GM19240 (cell line): Measurements from ENCODE around the gene FGD5.

ENCODE experiments used
- DNase-seq: peaks from one replicate; pipeline ENCODE4 v3.0.0; 2011; ENCODE audit warnings: low spot score; ENCODE audit not compliant: insufficient read length

FGD5 gene

DNA sequence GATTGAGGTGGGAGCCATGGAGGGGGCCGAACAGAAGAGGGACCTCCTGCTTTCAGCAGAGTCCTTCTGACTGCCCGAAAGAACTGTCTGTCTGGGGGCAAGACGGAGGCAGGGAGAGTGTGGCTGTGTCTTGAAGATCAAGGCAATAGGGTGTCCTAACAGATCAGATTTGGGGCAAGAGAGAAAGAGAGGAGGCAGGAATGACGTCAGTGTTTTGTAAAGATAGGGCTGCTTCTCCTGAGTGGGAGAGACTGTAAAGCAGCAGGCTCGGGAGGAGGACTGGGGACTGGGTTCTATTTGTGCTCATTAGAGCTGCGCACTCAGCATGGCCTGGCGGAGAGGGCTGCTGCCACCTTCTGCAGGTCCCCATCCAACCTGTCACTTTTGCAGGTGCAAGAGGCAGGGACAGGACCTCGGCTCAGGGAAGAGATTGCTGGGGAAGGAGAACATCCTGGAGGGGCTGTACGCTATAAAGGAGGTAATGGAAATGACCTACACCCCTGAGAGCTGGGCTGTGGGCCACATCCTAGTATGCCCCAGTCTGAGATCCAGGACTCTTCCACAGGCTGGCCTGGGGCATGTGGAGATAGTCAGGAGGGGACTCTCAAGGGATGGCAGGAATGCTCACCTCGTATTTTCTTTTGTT, 29.0 kb upstream of the FGD5 start:
- no peak for DNase-seq

DNA sequence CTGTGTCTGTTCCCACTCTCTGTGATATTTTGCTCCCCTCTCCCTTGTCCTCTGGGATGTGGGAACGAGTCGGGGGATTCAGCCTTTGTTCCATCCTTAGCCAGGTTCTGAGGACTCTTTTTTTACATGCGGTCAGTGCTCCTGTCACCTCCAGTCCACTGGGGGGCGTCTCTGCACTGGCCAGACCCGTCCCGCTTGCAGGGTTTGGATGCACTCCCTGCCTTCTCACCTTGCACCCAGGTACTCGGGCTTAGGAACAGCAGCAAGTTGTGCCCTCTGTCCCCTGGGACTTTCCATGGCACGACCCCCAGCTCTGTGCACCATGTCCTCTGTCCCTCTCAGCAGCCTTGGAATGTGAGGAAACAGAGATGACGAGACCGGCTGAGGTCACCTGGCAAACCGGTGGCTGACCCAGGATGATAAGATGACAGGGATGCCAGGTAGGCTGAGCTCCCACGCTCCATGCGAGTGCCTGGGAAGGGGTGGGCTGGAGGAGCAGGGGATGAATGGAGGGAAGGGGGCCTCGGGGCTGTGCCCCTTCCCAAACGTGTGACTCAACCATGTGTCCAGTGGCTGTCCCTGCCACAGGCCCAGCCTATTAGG, 27.3 kb upstream of the FGD5 start:
- peak; percentile 38 for DNase-seq

DNA sequence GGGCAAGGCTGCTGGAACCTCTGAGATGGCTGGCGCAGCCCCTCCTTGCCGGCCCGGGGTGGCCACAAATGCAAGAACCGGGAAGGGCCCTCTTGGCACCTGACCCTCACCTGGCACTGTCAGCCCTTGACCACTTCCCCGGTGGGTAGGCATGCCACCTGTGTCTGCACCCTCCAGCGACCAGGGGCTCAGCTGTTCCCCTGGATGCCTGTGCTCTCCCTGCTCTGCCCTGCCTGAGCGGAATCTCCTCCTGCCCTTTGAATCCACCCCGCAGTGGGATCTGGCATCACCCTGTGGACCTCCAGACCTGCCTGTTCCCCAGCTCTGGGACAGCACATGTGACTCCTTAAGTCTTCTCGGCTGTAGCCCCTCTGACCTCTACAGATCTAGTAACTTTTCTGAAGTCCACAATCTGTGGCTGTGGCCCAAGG, 26.1 kb upstream of the FGD5 start:
- no peak for DNase-seq

DNA sequence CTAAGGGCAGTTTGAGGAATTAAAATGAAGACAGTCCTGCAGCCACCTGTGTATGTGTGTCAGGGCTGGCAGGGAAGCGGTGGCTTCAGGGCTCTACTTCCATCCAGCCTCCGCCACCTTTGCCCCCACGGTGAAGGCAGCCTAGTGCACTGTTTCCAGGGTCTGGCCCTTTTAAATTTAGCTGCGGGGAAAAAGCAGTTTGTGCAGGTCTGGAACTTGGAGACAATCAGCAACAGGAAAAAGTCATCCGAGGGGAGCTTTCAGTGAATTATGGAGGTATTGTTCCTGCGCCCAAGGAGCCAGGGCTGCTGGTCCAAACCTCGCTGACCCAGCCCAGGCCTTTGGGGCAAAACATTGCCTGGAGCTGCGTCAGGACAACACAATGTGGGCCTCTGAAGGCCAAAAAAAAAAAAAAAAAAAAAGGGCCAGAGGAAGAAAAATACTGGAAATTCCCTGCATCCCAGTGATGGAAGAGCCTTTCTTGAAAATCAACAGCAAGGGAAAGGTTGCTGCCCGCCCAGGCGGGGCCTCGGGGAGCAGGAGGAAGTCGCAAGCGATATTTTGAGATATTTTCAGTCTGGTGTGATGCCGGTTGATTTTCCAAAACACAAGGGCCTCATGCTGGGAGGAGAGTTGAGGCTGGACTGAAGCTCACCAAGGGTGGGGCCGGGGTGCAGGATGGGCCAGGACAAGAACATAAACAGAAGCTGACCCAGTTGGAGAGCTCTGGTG, 25.5 kb upstream of the FGD5 start:
- DNase-seq: no peak

DNA sequence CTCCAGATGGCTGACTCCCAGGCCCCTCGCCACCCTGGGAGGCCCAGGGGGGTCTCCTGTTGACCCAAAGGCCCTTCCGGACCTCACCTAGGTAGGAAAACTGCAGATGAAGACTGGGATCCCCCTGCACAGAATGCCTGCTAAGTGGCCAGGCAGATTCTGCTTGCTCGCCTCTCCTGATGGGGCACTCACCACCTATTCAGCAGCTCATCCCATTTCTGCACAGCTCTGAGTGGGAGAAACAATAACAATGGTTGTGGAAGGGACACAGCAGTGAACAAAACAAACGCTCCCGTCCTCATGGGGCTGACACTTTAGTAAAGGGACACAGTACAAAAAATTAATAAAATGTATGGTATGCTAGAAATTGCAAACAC, 24.9 kb upstream of the FGD5 start:
- no peak for DNase-seq

DNA sequence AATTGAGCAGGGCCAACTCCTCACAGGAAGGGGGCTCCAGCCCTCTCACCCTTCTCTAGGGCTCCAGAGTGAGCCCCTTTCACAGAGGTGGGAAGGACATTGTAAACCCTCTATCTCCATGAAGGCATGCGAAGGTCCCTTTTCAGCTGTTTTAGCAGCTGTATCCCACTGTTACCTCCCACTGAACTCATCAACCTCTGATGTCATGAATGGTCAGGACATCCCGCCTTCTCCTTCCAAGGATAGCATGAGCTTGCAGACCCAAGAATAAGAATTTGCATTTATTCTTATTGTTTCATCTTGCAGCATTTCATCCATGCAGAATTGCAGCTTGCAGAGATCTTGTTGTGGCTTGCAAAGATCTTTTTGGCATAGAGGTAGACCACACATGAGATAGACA, 24.3 kb upstream of the FGD5 start:
- DNase-seq: no peak

DNA sequence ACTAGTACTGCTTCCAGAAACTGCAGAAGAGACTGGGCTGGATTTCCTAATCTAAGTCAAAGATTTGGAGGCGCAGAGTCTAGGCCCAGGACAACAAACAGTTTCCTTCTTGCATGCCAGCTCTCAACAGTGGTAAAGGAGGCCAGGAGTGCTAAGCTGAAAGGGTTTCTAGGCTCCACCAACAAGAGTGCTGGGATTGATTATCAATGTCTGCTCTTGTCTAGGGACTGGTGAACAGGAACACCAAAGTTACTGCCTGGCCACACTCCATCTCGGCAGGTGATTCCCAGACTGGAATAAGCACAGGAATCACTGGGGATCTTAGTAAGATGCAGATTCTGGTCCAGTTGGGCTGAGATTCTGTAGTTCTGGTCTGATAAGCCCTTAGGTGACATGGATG, 22.8 kb upstream of the FGD5 start:
- DNase-seq: no peak

DNA sequence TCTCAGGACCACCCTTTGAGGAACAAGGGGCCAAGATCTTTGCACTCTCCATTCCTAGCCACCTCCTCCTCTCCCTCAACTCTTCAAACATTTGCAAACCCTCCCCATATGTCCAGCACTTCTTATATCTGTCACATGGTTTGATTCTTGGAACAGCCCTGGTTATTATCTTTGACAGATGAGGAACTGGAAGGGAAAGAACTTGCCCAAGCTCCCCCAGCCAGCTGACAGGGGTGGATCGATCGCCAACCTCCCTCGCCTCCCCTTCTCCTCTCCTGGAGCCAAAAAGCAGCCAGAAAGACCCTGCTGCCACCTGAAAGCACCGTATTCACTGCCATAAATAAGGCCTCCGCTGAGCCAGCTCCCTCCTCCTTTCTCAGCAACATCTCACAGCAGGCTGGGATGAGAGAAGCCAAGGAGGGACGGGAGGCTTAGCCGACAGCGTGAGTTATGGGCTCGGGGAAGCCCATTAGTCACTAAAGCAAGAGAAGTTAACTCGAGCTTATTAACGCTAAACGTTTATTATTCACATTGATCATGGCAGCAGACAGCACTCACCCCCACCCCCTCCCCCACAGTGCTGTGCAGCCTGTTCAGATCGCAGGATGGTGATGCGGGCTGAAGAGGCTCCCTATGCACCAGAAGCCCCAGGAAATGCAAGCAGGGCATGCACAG, 22.2 kb upstream of the FGD5 start:
- DNase-seq: no peak

DNA sequence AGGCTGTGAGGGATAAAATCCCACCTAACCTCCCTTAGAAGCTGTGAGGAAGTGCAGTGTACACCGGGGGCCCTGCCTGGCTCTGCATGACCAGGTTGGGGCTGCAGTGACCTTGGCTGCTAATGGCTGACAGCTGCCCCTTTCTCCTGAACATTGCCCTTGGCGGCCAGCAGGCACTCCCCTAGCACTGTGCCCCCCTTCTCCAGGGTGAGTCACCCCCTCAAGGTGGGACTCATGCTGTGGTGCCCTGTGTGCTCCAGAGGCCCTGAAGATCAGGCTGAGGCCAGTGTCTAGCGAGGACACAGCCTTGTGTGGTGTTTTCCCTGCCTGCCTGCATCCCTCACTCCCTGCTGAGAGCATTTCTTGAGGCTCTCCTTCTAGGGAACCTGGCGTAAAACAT, 21.0 kb upstream of the FGD5 start:
- no peak for DNase-seq

DNA sequence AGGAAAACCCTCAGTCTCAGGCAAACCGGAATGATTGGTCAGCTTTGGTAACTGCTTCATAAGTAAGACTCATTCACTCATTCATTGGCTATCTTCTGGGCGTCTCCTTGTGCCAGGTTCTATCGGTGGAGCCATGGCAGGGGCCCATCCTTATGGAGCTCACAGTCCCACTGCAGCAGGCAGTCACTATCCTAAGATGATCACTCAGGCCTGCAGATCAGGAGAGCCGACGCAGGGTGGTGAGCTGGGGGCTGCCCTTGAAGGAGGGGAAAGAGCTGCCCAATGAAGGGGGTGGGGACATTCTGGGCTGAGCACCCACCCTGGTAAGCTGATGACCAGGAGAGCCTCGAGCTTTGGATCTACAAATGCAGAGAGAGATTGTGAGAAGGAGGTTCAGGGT, 20.5 kb upstream of the FGD5 start:
- no peak for DNase-seq

DNA sequence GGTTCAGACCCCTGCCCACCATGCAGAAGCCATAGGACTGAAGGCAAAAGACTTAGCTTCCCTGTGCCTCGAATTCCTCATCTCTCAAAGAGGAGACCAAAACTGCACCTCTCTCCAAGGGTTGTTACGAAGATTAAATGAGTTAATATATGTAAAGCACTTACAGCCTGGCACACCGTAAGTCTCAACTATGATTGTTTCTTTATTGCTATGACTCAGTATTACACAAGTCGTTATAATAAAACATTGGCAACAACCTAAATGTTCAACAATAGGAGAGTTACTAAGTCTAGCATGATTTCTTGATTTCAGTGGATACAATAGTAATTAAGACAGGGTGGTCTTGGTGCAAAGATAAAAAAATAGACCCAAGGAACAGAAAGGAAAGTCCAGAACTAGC, 19.6 kb upstream of the FGD5 start:
- no peak for DNase-seq

DNA sequence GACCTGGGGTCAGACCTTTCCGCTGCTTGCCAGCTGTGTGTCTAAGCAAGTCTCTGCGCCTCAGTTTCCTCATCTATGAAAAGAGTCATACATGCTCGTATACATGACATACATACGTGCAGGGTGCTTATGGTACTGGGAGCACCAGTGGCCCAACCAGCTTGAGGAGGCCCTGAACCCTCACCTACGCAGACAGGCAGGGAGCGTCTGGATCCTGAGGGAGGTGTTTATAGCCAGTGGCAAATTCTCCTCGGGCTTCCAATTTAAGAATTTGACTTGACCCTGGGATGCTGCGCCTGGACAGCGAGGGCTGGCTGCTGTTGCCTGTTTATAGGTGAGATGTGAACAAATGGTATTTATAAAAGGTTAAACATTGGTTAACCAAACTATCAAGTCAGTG, 17.7 kb upstream of the FGD5 start:
- DNase-seq: no peak

DNA sequence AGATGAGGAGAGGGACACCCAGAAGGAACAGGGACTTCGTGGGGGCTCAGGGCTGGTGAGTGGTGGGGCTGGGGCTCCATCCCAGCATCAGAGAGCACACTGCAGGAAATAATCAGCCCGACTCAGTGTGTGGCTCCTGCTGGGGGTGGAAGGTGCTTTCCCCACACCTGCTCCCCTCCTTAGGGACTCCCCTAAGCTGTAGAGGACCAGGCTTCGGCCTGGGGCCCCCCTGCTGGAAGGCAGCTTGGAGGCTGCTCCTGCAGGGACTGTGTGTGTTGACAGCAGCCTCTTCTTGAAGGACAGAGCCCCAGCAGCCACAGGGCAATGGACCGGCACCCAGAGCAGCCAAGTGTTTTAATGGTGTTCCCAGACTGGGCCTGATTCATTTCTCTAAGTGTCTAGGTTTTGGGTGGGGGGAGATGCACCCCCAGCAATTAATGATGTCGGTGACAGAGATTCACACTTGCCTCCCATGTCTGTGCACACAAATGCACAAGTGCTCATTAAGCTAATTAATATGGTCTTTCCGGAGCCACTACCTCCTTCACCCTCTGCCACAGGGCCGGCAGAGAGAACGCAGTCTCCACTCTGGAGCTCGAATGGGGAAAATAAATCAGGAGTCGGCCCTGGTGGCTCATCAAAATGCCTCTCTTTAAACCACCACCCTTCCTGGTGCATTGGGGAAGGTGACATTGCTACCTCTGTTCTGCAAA, 16.9 kb upstream of the FGD5 start:
- no peak for DNase-seq

DNA sequence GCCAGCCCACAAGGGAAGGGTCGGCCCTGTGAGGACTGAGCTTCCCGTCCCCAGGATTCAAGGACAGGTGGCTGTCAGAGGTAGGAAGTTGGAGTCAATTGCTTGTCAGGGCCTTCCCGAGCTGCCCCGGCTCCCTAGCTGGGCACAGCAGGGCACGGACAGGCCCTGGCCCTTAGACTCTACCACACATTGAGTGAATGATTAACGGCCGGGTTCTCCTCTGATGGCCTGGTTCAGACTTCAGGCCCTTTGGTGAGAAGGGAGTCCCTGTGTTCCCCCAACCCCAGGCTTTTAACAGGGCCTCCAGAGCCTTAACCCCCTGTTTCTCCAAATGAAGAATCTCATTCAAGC, 16.4 kb upstream of the FGD5 start:
- no peak for DNase-seq

DNA sequence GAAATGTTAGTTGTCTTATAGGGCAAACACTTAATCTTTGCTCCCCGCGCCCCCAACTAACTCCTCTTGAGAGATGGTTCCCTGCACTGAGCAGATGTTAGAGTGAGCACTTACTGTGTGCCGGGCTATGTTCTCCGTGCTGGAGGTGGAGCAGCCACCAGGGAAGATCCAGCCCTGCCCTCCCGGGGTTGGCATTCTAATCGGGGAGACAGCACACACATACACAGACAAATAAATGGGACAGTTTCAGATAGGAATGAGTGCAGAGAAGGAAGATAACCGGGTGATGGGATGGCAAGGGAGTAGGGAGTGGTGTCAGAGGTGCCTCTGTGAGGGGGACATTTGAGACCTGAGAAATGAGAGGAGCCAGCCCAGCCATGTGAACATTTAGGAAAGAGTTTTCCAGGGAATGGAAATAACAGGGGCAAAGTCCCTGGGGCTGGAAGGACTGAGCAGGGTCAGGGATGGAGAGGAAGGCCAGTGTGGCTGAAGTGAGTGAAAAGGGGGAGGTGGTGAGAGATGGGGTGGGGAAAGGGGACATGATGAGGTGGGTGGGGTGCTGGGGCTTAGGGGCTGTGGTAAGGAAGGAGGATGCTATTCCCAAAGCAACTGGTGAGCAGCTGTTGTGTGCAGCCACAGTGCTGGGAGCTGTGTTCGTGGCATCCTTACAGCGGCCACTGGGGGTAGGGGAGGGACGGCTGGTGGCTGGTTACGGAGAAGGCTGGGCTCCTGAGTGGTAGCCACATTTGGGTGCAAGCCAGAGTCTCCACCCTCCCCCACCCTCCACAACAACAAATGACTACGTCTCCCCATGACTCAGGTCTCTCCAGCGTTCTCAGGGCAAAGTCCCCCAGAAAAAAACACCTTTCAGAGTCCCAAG, 15.4 kb upstream of the FGD5 start:
- DNase-seq: no peak

DNA sequence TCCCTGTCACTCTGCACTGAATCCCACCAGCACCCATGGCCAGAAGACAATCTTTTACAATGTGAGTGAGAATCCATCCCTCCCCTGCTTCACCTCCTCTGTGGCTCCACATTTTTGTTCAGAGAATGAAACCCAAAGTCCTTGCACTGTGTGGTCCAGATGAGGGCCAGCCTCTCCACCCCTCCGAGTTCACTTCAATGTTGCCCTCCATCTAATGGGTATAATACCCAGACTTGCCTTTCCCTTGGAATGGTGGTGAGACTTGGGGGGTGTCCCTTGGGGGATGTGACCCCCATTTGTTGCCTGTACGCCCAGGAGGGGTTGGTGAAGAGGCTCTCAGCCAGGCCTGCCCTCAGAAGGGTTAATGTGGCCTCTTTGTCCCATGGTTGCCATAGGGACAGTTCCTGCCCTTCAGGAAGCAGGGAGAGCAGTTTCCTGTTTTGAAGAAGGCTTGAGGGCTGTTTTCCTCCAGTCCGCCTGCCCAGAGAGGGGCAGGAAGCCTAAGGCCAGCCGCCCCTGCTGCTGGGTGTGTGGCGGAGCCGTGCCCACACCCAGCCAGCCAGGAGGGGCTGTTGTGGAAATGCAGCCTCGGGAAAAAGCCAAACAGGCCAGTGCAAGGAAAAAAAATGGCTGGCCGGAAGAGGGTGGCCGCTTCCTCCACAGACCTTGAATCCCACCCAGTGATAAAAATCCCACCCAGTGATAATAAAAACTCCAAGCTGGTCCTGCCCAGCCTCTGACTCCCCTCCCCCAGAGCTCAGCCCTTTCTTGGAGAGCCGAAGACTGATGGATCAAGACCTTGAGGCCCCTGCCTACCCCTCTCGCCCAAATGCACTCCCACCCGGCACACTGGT, 14.6 kb upstream of the FGD5 start:
- no peak for DNase-seq

DNA sequence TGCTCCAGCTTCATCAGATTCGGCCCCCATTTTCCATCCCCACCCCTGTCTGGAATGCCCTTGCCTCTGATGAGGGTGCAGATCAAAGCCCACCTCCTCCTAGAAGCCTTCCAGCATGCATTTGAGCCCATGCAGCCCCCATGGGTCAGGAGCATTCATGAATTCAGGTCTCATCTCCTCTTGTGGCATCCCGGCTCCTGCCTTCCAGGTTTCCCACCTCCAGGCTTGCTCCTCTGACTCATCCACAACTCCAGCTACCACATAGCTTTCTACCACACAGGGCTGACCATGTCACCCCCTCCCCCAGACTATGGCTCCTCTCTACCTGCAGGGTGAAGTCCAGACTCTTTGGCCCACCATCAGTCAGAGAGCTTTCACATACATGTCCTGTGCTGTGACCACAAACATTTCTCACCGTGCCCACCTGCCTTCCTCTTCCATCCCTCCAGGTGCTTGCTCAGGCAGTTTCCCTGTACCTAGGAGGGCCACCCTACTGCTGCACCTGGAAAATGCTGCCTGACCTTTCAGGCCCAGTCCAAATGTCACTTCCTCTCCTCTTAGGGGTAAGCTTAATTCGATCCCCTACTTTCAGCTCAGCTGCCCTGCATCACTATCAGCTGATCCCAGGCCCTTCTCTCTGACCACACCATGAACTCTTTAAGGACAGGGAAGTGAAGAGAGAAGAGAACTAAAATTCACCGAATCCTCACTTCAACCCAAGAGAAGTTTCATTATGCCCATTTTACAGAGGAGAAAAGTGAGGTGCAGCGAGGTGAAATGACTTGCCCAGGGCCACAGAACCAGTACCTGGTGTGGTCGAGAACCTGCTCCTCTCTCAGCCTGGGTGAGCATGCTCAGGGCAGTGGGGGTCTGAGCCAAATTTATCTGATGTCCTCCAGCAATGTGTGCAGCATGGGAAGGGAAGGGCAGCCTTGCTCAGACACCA, 13.7 kb upstream of the FGD5 start:
- DNase-seq: no peak

DNA sequence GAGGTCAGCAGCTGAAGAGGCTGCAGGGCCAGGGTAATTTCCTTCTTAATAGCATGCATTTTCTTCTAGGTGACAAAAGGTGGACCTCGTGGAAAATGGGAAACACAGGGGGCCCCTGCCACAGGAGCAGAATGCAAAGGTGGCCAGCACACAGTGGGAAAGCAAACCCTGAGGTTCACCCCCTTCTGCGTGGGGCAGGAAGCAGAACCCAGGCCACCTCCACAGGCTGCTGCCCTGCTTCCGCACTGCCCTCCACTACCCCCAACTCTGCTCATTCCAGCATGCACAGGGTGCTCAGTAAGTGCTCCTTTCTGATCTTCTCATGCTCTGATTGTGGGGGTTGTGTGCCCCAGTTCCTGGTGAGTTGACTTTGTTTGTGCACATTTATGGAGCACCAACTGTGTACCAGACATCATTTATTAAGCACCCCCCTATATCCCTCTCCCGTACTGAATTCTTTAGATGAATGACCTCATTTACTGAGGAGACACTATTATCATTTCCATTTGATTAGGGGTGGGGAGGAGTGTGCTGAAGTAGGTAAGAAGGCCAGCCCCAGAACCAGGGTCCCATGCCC, 12.7 kb upstream of the FGD5 start:
- no peak for DNase-seq
